Measurements from ENCODE around the gene SART3. TPM values are rescaled to one million over a fixed set of nuclear protein-coding genes. Genes with fewer than 3 reads are reported as not detected.
"Not testable (repeated sequence)": the region's sequence is repeated elsewhere in the genome, so short reads cannot be mapped to it uniquely, and the experiment has no call there.

The SART3 gene
- total RNA-seq, 2 donors from 2014 or later: 54.1 to 112 TPM

GRCh38 chr12:108495823-108496579, 65.0 kb downstream of the SART3 start:
- H3K36me3 ChIP-seq: no peaks in the 10 kb centered on the region
- no peaks in the 10 kb centered on the region for H3K9me3 ChIP-seq
- TF ChIP-seq CTCF (IDR thresholded peaks at IDR 0.05) (no peak), POLR2AphosphoS5 (IDR thresholded peaks at IDR 0.05) (no peak), POLR2A (IDR thresholded peaks at IDR 0.05) (no peak)
- 44% methylated on average over 11 of the region's 11 CpGs for WGBS
- no peaks in the 10 kb centered on the region for H3K27me3 ChIP-seq (replicated peaks; ENCODE audit: insufficient read depth)
- no peak overlapping the region for H3K27ac ChIP-seq
- H3K4me3 ChIP-seq: no peak overlapping the region
- H3K4me1 ChIP-seq (replicated peaks): no peaks in the 10 kb centered on the region
- DNase-seq (ENCODE audit: low spot score): no peak
- intact Hi-C loops (cut with DNase I): no loop called here

DNA sequence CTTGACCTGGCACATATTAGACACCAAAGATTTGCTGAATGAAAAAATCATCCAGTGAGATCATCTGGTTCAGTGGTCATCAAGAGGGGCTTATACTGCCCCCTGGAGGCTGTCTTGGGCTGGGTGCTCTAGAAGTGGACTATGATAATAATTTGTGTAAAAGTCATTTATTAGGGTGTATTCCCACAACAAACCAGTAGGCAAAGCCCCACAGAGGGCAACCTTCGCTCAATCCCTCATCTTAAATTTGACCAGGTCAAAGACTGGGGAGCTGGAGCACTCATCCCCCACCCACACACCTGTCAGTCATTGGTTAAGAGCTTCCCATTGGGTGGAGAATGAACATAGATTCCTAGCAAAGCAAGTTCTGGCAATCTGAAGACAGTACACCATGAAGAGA, 65.9 kb downstream of the SART3 start:
- DNase-seq (ENCODE audit: low spot score): no peak
- intact Hi-C loops (cut with DNase I): no loop called here
- Histone ChIP-seq H3K4me3 (no peak overlapping the region), H3K4me1 (replicated peaks) (no peaks in the 10 kb centered on the region), H3K27ac (no peak overlapping the region), H3K27me3 (replicated peaks; ENCODE audit: insufficient read depth) (no peaks in the 10 kb centered on the region), H3K36me3 (no peaks in the 10 kb centered on the region), H3K9me3 (no peaks in the 10 kb centered on the region)
- TF ChIP-seq CTCF (IDR thresholded peaks at IDR 0.05) (peak in 2 of 4 experiments; percentile 12 to 17), POLR2A (IDR thresholded peaks at IDR 0.05) (no peak)
- whole genome bisulfite sequencing: 46% methylated on average over 1 of the region's 1 CpG

DNA sequence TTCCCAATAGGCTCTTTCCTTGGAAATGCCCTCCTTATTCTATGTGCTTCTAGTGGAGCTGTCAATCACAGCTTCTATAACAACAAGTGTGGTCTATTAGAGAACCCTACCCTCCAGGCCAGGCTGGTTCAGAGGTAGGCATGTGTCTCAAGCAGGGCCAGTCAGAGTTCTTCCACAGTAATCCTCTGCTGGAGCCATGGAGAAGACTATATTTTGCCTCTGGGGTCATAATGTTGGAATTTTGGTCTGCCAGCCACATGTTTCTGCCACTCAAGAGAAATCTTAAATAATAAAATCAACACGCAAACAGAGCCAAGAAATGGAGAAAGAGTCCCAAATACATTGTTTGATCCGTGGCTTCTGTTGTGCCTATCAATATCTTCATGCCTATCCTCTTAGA, 69.7 kb downstream of the SART3 start:
- no peak for TF ChIP-seq POLR2A (IDR thresholded peaks at IDR 0.05)
- TF ChIP-seq CTCF (IDR thresholded peaks at IDR 0.05): no peak
- no peak for TF ChIP-seq POLR2AphosphoS5 (IDR thresholded peaks at IDR 0.05)

GRCh38 chr12:108487029-108487428, 73.9 kb downstream of the SART3 start:
- H3K4me1 ChIP-seq (replicated peaks); H3K9me3 ChIP-seq; H3K27ac ChIP-seq; H3K36me3 ChIP-seq; H3K4me3 ChIP-seq; DNase-seq (ENCODE audit: low spot score); H3K27me3 ChIP-seq (replicated peaks; ENCODE audit: insufficient read depth); intact Hi-C loops (cut with DNase I): not testable (repeated sequence)
- 95% methylated on average over 4 of the region's 4 CpGs for WGBS

More for the DNA sequence above, 69.7 kb downstream of the SART3 start:
- WGBS: 68% methylated on average over 2 of the region's 2 CpGs
- H3K27me3 ChIP-seq (replicated peaks; ENCODE audit: insufficient read depth): no peaks in the 10 kb centered on the region
- no peaks in the 10 kb centered on the region for H3K9me3 ChIP-seq
- no peak for DNase-seq (ENCODE audit: low spot score)
- no peaks in the 10 kb centered on the region for H3K36me3 ChIP-seq
- intact Hi-C loops (cut with DNase I): no loop called here
- H3K4me1 ChIP-seq (replicated peaks): no peaks in the 10 kb centered on the region
- H3K4me3 ChIP-seq: no peak overlapping the region
- H3K27ac ChIP-seq: no peak overlapping the region

DNA sequence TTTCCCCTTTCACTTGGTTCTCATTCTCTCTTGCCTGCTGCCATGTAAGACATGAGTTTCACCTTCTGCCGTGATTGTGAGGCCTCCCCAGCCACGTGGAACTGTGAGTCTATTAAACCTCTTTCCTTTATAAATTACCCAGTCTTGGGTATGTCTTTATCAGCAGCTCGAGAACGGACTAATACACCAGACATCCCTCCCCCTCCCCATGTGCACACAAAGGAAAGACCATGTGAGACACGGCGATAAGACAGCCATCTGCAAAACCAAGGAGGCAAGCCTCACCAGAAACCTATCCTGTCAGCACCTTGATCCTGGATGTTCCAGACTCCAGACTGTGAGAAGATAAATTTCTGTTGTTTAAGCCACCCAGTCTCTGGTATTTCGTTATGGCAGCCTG, 75.6 kb downstream of the SART3 start:
- WGBS: 71% methylated on average over 7 of the region's 7 CpGs
- intact Hi-C loops (cut with DNase I); H3K36me3 ChIP-seq; DNase-seq (ENCODE audit: low spot score); H3K4me3 ChIP-seq; H3K27ac ChIP-seq; H3K9me3 ChIP-seq; H3K27me3 ChIP-seq (replicated peaks; ENCODE audit: insufficient read depth); H3K4me1 ChIP-seq (replicated peaks): not testable (repeated sequence)

DNA sequence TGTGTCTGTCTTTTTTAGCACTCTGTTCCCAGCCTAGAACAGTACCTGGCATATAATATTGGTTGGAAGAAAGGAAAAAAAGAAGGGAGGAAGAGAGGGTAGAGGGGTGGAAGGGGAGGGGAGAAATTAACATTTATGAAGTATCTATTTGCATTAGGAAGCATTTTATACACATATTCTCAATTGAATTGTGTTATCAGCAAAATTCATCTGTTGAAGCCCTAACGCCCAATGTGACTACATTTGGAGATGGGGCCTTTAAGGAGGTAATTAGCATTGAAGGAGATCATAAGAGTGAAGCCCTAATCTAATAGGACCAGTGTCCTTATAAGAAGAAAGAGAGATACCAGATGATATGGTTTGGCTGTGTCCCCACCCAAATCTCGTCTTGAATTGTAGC, 76.1 kb downstream of the SART3 start:
- Histone ChIP-seq H3K27ac (no peak overlapping the region), H3K4me3 (no peak overlapping the region), H3K9me3 (no peaks in the 10 kb centered on the region), H3K4me1 (replicated peaks) (no peaks in the 10 kb centered on the region), H3K27me3 (replicated peaks; ENCODE audit: insufficient read depth) (no peaks in the 10 kb centered on the region), H3K36me3 (no peaks in the 10 kb centered on the region)
- intact Hi-C loops (cut with DNase I): no loop called here
- 61% methylated on average over 2 of the region's 2 CpGs for WGBS
- TF ChIP-seq POLR2A (IDR thresholded peaks at IDR 0.05): no peak
- TF ChIP-seq CTCF (IDR thresholded peaks at IDR 0.05): no peak
- TF ChIP-seq POLR2AphosphoS5 (IDR thresholded peaks at IDR 0.05): no peak
- no peak for DNase-seq (ENCODE audit: low spot score)

Data from prostate gland (tissue), 2 donors.